Measurements from ENCODE around the gene SARM1. TPM values are rescaled to one million over a fixed set of nuclear protein-coding genes. Genes with fewer than 3 reads are reported as not detected.
A peak's percentile ranks its signal among the peaks of the same experiment; 100 is the strongest.

SARM1 gene
- total and polyA plus RNA-seq, 2 of the 13 experiments (the other 11 are each of a cell fraction or from before 2014, with no cell fraction given): 0.73 to 0.86 TPM

DNA sequence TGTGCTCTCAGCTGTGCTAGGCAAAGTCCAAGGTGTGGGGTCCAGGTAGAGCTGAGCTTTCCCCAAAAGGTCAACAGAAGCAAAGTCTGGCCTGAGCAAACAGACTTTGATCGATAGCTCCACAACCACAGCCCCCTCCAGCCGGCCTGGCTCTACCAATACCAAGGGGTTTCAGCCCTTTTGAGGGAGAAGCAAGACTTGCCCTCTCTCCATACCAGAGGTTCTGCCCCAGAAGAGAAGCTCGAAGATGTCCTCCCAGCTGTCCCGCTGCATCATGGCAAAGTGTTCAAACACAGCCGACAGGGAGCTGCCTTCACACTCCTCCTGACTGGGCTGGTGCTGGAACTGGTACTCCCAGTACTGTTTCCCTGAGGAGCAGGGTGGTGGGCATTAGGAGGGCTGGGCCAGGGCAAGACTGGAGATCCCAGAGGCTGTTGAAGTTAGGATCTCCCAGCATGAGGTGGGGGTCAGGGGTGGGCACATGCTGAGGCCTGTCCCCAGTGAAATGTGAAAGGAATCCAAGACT lies 3.1 kb upstream of the SARM1 start (continued):
- TF ChIP-seq MIER2 (CRISPR knock-in tag; IDR thresholded peaks at IDR 0.05) (peak; percentile 60; the same call in 1 of the 2 replicates), DMAP1 (CRISPR knock-in tag; IDR thresholded peaks at IDR 0.05) (peak; percentile 32; the same call in 1 of the 2 replicates), NFE2 (CRISPR knock-in tag; IDR thresholded peaks at IDR 0.05) (no peak), EEA1 (CRISPR knock-in tag; IDR thresholded peaks at IDR 0.05; ENCODE audit: borderline replicate concordance) (no peak), ETV5 (CRISPR knock-in tag; IDR thresholded peaks at IDR 0.05; ENCODE audit: borderline replicate concordance) (peak; percentile 71; the same call in 1 of the 2 replicates), ISL2 (CRISPR knock-in tag; IDR thresholded peaks at IDR 0.05) (peak; percentile 87), SMYD3 (CRISPR knock-in tag; IDR thresholded peaks at IDR 0.05) (no peak), NR3C1 (CRISPR knock-in tag; IDR thresholded peaks at IDR 0.05) (no peak)
- TF ChIP-seq, protein P1, sequence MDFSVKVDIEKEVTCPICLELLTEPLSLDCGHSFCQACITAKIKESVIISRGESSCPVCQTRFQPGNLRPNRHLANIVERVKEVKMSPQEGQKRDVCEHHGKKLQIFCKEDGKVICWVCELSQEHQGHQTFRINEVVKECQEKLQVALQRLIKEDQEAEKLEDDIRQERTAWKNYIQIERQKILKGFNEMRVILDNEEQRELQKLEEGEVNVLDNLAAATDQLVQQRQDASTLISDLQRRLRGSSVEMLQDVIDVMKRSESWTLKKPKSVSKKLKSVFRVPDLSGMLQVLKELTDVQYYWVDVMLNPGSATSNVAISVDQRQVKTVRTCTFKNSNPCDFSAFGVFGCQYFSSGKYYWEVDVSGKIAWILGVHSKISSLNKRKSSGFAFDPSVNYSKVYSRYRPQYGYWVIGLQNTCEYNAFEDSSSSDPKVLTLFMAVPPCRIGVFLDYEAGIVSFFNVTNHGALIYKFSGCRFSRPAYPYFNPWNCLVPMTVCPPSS (IDR thresholded peaks at IDR 0.05): no peak
- TF ChIP-seq, protein P2, sequence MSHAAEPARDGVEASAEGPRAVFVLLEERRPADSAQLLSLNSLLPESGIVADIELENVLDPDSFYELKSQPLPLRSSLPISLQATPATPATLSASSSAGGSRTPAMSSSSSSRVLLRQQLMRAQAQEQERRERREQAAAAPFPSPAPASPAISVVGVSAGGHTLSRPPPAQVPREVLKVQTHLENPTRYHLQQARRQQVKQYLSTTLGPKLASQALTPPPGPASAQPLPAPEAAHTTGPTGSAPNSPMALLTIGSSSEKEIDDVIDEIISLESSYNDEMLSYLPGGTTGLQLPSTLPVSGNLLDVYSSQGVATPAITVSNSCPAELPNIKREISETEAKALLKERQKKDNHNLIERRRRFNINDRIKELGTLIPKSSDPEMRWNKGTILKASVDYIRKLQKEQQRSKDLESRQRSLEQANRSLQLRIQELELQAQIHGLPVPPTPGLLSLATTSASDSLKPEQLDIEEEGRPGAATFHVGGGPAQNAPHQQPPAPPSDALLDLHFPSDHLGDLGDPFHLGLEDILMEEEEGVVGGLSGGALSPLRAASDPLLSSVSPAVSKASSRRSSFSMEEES (CRISPR knock-in tag; IDR thresholded peaks at IDR 0.05): 0 out of 2 replicates have a peak, but pooled peaks have one; percentile 57
- TF ChIP-seq, protein P3, sequence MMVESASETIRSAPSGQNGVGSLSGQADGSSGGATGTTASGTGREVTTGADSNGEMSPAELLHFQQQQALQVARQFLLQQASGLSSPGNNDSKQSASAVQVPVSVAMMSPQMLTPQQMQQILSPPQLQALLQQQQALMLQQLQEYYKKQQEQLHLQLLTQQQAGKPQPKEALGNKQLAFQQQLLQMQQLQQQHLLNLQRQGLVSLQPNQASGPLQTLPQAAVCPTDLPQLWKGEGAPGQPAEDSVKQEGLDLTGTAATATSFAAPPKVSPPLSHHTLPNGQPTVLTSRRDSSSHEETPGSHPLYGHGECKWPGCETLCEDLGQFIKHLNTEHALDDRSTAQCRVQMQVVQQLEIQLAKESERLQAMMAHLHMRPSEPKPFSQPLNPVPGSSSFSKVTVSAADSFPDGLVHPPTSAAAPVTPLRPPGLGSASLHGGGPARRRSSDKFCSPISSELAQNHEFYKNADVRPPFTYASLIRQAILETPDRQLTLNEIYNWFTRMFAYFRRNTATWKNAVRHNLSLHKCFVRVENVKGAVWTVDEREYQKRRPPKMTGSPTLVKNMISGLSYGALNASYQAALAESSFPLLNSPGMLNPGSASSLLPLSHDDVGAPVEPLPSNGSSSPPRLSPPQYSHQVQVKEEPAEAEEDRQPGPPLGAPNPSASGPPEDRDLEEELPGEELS (CRISPR knock-in tag; IDR thresholded peaks at IDR 0.05): peak; percentile 90
- TF ChIP-seq, protein P4, sequence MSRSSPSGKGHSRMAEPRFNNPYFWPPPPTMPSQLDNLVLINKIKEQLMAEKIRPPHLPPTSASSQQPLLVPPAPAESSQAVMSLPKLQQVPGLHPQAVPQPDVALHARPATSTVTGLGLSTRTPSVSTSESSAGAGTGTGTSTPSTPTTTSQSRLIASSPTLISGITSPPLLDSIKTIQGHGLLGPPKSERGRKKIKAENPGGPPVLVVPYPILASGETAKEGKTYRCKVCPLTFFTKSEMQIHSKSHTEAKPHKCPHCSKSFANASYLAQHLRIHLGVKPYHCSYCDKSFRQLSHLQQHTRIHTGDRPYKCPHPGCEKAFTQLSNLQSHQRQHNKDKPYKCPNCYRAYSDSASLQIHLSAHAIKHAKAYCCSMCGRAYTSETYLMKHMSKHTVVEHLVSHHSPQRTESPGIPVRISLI (CRISPR knock-in tag; IDR thresholded peaks at IDR 0.05; ENCODE audit: borderline replicate concordance): no peak
- TF ChIP-seq, protein P5, sequence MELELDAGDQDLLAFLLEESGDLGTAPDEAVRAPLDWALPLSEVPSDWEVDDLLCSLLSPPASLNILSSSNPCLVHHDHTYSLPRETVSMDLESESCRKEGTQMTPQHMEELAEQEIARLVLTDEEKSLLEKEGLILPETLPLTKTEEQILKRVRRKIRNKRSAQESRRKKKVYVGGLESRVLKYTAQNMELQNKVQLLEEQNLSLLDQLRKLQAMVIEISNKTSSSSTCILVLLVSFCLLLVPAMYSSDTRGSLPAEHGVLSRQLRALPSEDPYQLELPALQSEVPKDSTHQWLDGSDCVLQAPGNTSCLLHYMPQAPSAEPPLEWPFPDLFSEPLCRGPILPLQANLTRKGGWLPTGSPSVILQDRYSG (CRISPR knock-in tag; IDR thresholded peaks at IDR 0.05): no peak
- TF ChIP-seq, protein P6, sequence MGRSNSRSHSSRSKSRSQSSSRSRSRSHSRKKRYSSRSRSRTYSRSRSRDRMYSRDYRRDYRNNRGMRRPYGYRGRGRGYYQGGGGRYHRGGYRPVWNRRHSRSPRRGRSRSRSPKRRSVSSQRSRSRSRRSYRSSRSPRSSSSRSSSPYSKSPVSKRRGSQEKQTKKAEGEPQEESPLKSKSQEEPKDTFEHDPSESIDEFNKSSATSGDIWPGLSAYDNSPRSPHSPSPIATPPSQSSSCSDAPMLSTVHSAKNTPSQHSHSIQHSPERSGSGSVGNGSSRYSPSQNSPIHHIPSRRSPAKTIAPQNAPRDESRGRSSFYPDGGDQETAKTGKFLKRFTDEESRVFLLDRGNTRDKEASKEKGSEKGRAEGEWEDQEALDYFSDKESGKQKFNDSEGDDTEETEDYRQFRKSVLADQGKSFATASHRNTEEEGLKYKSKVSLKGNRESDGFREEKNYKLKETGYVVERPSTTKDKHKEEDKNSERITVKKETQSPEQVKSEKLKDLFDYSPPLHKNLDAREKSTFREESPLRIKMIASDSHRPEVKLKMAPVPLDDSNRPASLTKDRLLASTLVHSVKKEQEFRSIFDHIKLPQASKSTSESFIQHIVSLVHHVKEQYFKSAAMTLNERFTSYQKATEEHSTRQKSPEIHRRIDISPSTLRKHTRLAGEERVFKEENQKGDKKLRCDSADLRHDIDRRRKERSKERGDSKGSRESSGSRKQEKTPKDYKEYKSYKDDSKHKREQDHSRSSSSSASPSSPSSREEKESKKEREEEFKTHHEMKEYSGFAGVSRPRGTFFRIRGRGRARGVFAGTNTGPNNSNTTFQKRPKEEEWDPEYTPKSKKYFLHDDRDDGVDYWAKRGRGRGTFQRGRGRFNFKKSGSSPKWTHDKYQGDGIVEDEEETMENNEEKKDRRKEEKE (IDR thresholded peaks at IDR 0.05): no peak
- TF ChIP-seq, protein P7, sequence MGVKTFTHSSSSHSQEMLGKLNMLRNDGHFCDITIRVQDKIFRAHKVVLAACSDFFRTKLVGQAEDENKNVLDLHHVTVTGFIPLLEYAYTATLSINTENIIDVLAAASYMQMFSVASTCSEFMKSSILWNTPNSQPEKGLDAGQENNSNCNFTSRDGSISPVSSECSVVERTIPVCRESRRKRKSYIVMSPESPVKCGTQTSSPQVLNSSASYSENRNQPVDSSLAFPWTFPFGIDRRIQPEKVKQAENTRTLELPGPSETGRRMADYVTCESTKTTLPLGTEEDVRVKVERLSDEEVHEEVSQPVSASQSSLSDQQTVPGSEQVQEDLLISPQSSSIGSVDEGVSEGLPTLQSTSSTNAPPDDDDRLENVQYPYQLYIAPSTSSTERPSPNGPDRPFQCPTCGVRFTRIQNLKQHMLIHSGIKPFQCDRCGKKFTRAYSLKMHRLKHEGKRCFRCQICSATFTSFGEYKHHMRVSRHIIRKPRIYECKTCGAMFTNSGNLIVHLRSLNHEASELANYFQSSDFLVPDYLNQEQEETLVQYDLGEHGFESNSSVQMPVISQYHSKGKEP (CRISPR knock-in tag; IDR thresholded peaks at IDR 0.05): no peak
- TF ChIP-seq, protein P8, sequence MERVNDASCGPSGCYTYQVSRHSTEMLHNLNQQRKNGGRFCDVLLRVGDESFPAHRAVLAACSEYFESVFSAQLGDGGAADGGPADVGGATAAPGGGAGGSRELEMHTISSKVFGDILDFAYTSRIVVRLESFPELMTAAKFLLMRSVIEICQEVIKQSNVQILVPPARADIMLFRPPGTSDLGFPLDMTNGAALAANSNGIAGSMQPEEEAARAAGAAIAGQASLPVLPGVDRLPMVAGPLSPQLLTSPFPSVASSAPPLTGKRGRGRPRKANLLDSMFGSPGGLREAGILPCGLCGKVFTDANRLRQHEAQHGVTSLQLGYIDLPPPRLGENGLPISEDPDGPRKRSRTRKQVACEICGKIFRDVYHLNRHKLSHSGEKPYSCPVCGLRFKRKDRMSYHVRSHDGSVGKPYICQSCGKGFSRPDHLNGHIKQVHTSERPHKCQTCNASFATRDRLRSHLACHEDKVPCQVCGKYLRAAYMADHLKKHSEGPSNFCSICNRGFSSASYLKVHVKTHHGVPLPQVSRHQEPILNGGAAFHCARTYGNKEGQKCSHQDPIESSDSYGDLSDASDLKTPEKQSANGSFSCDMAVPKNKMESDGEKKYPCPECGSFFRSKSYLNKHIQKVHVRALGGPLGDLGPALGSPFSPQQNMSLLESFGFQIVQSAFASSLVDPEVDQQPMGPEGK (CRISPR knock-in tag; IDR thresholded peaks at IDR 0.05): peak; percentile 96
